Hepatocyte (in vitro differentiated cells): Measurements from ENCODE around the gene KNSTRN. TPM values are rescaled to one million over a fixed set of nuclear protein-coding genes. Genes with fewer than 3 reads are reported as not detected.
A peak's percentile ranks its signal among the peaks of the same experiment; 100 is the strongest.

Source experiments
- DNase-seq: peaks from one replicate; pipeline ENCODE4 v3.0.0-alpha.2; 2016; ENCODE audit warnings: low spot score
- H2AFZ ChIP-seq: fragments of 200-600 bp; sonication (generic); 2 replicates; pipeline ENCODE4 v1.6.0; 2016; ENCODE audit warnings: antibody characterized with exemption, mild to moderate bottlenecking
- H3K27ac ChIP-seq: fragments of 200-600 bp; sonication (generic); 2 replicates; pipeline ENCODE4 v1.5.1; 2016; ENCODE audit warnings: mild to moderate bottlenecking
- H3K27me3 ChIP-seq: fragments of 200-600 bp; sonication (generic); 2 replicates; pipeline ENCODE4 v1.6.1; 2016
- H3K36me3 ChIP-seq: fragments of 200-600 bp; sonication (generic); replicated peaks from 2 replicates; pipeline ENCODE4 v1.5.1; 2016; ENCODE audit warnings: low read depth; ENCODE audit not compliant: insufficient read depth
- H3K4me1 ChIP-seq: fragments of 200-600 bp; sonication (generic); 2 replicates; pipeline ENCODE4 v1.5.1; 2016; ENCODE audit warnings: mild to moderate bottlenecking, moderate library complexity; ENCODE audit not compliant: insufficient read depth
- H3K4me2 ChIP-seq: fragments of 200-600 bp; sonication (generic); 2 replicates; pipeline ENCODE4 v1.6.0; 2016
- H3K4me3 ChIP-seq: fragments of 200-600 bp; sonication (generic); 2 replicates; pipeline ENCODE4 v1.5.1; 2016; ENCODE audit warnings: mild to moderate bottlenecking
- H3K79me2 ChIP-seq: fragments of 200-600 bp; sonication (generic); 2 replicates; pipeline ENCODE4 v1.6.0; 2017; ENCODE audit warnings: mild to moderate bottlenecking
- H3K9me2 ChIP-seq: fragments of 200-600 bp; sonication (generic); replicated peaks from 2 replicates; pipeline ENCODE4 v1.6.0; 2017; ENCODE audit warnings: mild to moderate bottlenecking; ENCODE audit not compliant: insufficient read depth
- H3K9me3 ChIP-seq: fragments of 200-600 bp; sonication (generic); 2 replicates; pipeline ENCODE4 v1.5.1; 2016; ENCODE audit warnings: low read depth, mild to moderate bottlenecking
- H4K20me1 ChIP-seq: fragments of 200-600 bp; sonication (generic); 2 replicates; pipeline ENCODE4 v1.6.0; 2016; ENCODE audit warnings: mild to moderate bottlenecking; ENCODE audit not compliant: insufficient read depth, poor library complexity, severe bottlenecking
- CTCF ChIP-seq: fragments of 200-600 bp; sonication (generic); IDR thresholded peaks from 2 replicates; pipeline ENCODE4 v1.5.1; 2016; ENCODE audit warnings: antibody characterized with exemption, mild to moderate bottlenecking; ENCODE audit not compliant: poor library complexity
- EZH2 ChIP-seq: fragments of 200-600 bp; sonication (generic); IDR thresholded peaks from 2 replicates; pipeline ENCODE4 v1.6.1; 2016; ENCODE audit warnings: antibody characterized with exemption, mild to moderate bottlenecking, borderline replicate concordance
- EZH2phosphoT487 ChIP-seq: fragments of 200-600 bp; sonication (generic); IDR thresholded peaks from one replicate; pipeline ENCODE4 v1.6.1; 2018; ENCODE audit warnings: antibody characterized with exemption, mild to moderate bottlenecking, low read depth, moderate library complexity; ENCODE audit not compliant: unreplicated experiment, severe bottlenecking
- WGBS: methylation state at CpG from one replicate; pipeline ENCODE4 v1.1.6; 2016; ENCODE audit warnings: low lambda C conversion rate; ENCODE audit errors: missing lambda C conversion rate; 5-methylcytosine and 5-hydroxymethylcytosine counted together
- polyA plus RNA-seq: library from polyadenylated mRNA; unstranded; fragments of >200 nt; fragmentation: Nextera tagmentation; extraction: Ambion mirVana; gene quantifications from 2 replicates; pipeline ENCODE4 v1.2.1, GENCODE V29; 2016
- total RNA-seq: library from RNA; depleted of rRNA; stranded (reverse); fragments of >200 nt; gene quantifications from 2 replicates; pipeline ENCODE4 v1.2.3, GENCODE V29; 2014

KNSTRN gene
- total and polyA plus RNA-seq, 2 experiments from 2014 or later: 14.0 to 24.0 TPM

- Histone ChIP-seq H4K20me1 (no peaks in the 10 kb centered on the region), H3K4me2 (no peak overlapping the region), H3K27me3 (no peaks in the 10 kb centered on the region), H2AFZ (no peak overlapping the region), H3K9me3 (no peaks in the 10 kb centered on the region), H3K4me3 (no peak overlapping the region), H3K79me2 (peaks cover 8% of the 10 kb centered on the region), H3K36me3 (no peaks in the 10 kb centered on the region), H3K9me2 (no peaks in the 10 kb centered on the region), H3K4me1 (no peaks in the 10 kb centered on the region), H3K27ac (no peak overlapping the region)
- TF ChIP-seq EZH2phosphoT487: no peak
- TF ChIP-seq CTCF: no peak
- TF ChIP-seq EZH2: no peak
- 93% methylated on average over 7 of the region's 7 CpGs for WGBS
- DNase-seq: peak; percentile 43
Observed at GRCh38 chr15:40412095-40412759, 29.7 kb downstream of the KNSTRN start.

DNA sequence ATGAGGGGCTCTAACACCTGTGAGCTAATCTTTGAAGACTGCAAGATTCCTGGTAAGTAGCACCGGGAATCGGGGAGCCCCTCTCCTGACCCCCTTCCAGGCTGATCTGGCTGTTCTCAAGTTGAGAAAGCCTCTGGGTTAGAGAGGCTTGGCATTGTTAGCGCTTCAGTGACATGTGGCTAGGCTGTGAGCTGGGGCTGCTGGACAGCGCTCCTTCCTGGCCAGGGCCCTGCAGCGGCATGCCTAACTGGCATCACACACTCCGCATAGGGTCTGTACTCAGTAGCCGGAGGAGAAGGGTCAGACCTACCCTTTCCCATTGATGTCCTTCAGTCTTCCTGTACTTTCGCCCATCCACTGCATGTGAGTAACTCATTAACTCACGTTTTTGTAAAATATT, 30.5 kb downstream of the KNSTRN start:
- no peaks in the 10 kb centered on the region for H3K79me2 ChIP-seq
- no peaks in the 10 kb centered on the region for H3K36me3 ChIP-seq
- no peak for DNase-seq
- no peak overlapping the region for H2AFZ ChIP-seq
- TF ChIP-seq EZH2phosphoT487 (no peak), EZH2 (no peak), CTCF (no peak)
- no peaks in the 10 kb centered on the region for H4K20me1 ChIP-seq
- H3K9me3 ChIP-seq: no peaks in the 10 kb centered on the region
- 95% methylated on average over 9 of the region's 9 CpGs for WGBS
- H3K4me2 ChIP-seq: no peak overlapping the region
- H3K4me3 ChIP-seq: no peak overlapping the region
- no peak overlapping the region for H3K27ac ChIP-seq
- no peaks in the 10 kb centered on the region for H3K4me1 ChIP-seq
- H3K9me2 ChIP-seq: no peaks in the 10 kb centered on the region
- H3K27me3 ChIP-seq: no peaks in the 10 kb centered on the region

DNA sequence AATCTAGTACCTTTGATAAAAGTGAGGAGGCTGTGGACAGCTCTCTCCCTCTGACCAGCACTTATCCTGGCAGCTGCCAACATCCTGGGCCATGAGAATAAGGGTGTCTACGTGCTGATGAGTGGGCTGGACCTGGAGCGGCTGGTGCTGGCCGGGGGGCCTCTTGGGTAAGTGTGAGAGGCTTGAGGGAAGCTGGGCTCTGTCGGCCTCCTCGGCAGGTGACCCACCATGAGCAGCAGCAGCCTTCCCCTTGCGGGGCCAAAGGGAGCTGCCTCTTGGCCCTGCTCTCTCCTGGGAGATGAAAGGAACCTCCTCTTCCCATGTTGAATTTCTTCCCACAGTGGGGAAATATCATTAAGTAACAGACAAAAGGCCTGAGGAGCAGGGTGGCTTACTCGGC, 32.3 kb downstream of the KNSTRN start:
- H2AFZ ChIP-seq: no peak overlapping the region
- H3K36me3 ChIP-seq: no peaks in the 10 kb centered on the region
- no peaks in the 10 kb centered on the region for H3K4me1 ChIP-seq
- H3K27ac ChIP-seq: no peak overlapping the region
- 96% methylated on average over 7 of the region's 7 CpGs for WGBS
- H3K4me3 ChIP-seq: no peak overlapping the region
- TF ChIP-seq EZH2phosphoT487 (no peak), CTCF (no peak), EZH2 (no peak)
- no peaks in the 10 kb centered on the region for H3K27me3 ChIP-seq
- DNase-seq: no peak
- no peak overlapping the region for H3K4me2 ChIP-seq
- no peaks in the 10 kb centered on the region for H4K20me1 ChIP-seq
- no peaks in the 10 kb centered on the region for H3K9me2 ChIP-seq
- no peaks in the 10 kb centered on the region for H3K9me3 ChIP-seq
- no peaks in the 10 kb centered on the region for H3K79me2 ChIP-seq
